A549 (cell line): ENCODE results near the gene CAMTA1.

Experiments used
- ELK1 ChIP-seq: fragments of 150-350 bp; IDR thresholded peaks from 2 replicates; pipeline ENCODE4 v1.6.1; 2014; ENCODE audit warnings: low read depth, mild to moderate bottlenecking, low read length
- KDM1A ChIP-seq: fragments of 200-600 bp; sonication (generic); IDR thresholded peaks from 2 replicates; pipeline ENCODE4 v1.6.1; 2016; ENCODE audit warnings: low read depth, mild to moderate bottlenecking
- MYC ChIP-seq: IDR thresholded peaks from 2 replicates; pipeline ENCODE4 v1.6.1; 2012; ENCODE audit warnings: mild to moderate bottlenecking, inconsistent platforms, low read length, improper control_type of control experiment, borderline replicate concordance
- POLR2A ChIP-seq: IDR thresholded peaks from 2 replicates; pipeline ENCODE4 v1.6.1; 2012; ENCODE audit warnings: mild to moderate bottlenecking, low read length
- RAD21 ChIP-seq, 2 experiments: fragments of >200 bp in 1 of 2; sonication (Bioruptor Twin) in 1 of 2; formaldehyde crosslinking in 1 of 2; IDR thresholded peaks in 1 of 2; conservative IDR thresholded peaks in 1 of 2; 2 replicates in 1 of 2; 3 replicates in 1 of 2; pipeline ENCODE4 v1.6.1; 2012 to 2018; ENCODE audit warnings: inconsistent platforms in 1 of 2
- REST ChIP-seq: fragments of 200-600 bp; sonication (generic); IDR thresholded peaks from 2 replicates; pipeline ENCODE4 v1.6.1; 2016; ENCODE audit warnings: antibody characterized with exemption, mild to moderate bottlenecking, moderate library complexity
- TF ChIP-seq, protein P1 (sequence below): fragments of >200 bp; sonication (Bioruptor Twin); formaldehyde crosslinking; IDR thresholded peaks from 3 replicates; pipeline ENCODE4 v1.5.1; 2016
- TF ChIP-seq, protein P2 (sequence below): fragments of 450-650 bp; IDR thresholded peaks from 2 replicates; pipeline ENCODE4 v1.6.1; 2014; ENCODE audit warnings: antibody characterized with exemption

GRCh38 chr1:7234471-7234755, 449.2 kb downstream of the CAMTA1 start:
- TF ChIP-seq RAD21 (conservative IDR thresholded peaks at IDR 0.05 in 1 of 2, IDR thresholded peaks at IDR 0.05 in 1 of 2), result no peak
- TF ChIP-seq, protein P1, sequence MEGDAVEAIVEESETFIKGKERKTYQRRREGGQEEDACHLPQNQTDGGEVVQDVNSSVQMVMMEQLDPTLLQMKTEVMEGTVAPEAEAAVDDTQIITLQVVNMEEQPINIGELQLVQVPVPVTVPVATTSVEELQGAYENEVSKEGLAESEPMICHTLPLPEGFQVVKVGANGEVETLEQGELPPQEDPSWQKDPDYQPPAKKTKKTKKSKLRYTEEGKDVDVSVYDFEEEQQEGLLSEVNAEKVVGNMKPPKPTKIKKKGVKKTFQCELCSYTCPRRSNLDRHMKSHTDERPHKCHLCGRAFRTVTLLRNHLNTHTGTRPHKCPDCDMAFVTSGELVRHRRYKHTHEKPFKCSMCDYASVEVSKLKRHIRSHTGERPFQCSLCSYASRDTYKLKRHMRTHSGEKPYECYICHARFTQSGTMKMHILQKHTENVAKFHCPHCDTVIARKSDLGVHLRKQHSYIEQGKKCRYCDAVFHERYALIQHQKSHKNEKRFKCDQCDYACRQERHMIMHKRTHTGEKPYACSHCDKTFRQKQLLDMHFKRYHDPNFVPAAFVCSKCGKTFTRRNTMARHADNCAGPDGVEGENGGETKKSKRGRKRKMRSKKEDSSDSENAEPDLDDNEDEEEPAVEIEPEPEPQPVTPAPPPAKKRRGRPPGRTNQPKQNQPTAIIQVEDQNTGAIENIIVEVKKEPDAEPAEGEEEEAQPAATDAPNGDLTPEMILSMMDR, result no peak
- no peak for TF ChIP-seq ELK1
- TF ChIP-seq REST, result no peak
- no peak for TF ChIP-seq MYC
- TF ChIP-seq, protein P2, sequence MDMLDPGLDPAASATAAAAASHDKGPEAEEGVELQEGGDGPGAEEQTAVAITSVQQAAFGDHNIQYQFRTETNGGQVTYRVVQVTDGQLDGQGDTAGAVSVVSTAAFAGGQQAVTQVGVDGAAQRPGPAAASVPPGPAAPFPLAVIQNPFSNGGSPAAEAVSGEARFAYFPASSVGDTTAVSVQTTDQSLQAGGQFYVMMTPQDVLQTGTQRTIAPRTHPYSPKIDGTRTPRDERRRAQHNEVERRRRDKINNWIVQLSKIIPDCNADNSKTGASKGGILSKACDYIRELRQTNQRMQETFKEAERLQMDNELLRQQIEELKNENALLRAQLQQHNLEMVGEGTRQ, result no peak
- TF ChIP-seq POLR2A, result no peak
- no peak for TF ChIP-seq KDM1A
